Spinal cord (tissue), 10 donors: ENCODE measurements around the gene COL27A1. TPM values are rescaled to one million over a fixed set of nuclear protein-coding genes. Genes with fewer than 3 reads are reported as not detected.
"Not testable (repeated sequence)": the region's sequence is repeated elsewhere in the genome, so short reads cannot be mapped to it uniquely, and the experiment has no call there.

Source experiments
- DNase-seq, 6 donors: peaks; one replicate each; pipeline versions ENCODE4 v3.0.0 to v3.0.0-alpha.2; 2013 to 2015; ENCODE audit warnings: low spot score in 6 of 6, low read depth in 4 of 6
- H3K27ac ChIP-seq: one replicate; pipeline ENCODE4 v1.5.1; 2013; ENCODE audit warnings: low read depth, low read length, control low read depth
- H3K27me3 ChIP-seq: one replicate; pipeline ENCODE4 v1.6.1; 2013; ENCODE audit warnings: low read length; ENCODE audit not compliant: control insufficient read depth, insufficient read depth
- H3K36me3 ChIP-seq: one replicate; pipeline ENCODE4 v1.6.1; 2013; ENCODE audit warnings: low read length; ENCODE audit not compliant: control insufficient read depth, insufficient read depth
- H3K4me1 ChIP-seq: one replicate; pipeline ENCODE4 v1.6.1; 2013; ENCODE audit warnings: low read length; ENCODE audit not compliant: control insufficient read depth, insufficient read depth
- H3K4me3 ChIP-seq: one replicate; pipeline ENCODE4 v1.5.1; 2013; ENCODE audit warnings: low read depth, low read length, control low read depth
- H3K9me3 ChIP-seq: one replicate; pipeline ENCODE4 v1.6.1; 2013; ENCODE audit warnings: low read length; ENCODE audit not compliant: control insufficient read depth, insufficient read depth
- WGBS: methylation state at CpG from one replicate; pipeline ENCODE4 v1.1.5; 2013; ENCODE audit warnings: missing lambda C conversion rate; ENCODE audit not compliant: insufficient coverage; 5-methylcytosine and 5-hydroxymethylcytosine counted together
- polyA plus RNA-seq, 2 donors: library from polyadenylated mRNA; unstranded; fragments of 120-200 nt; gene quantifications; one replicate each; pipeline ENCODE4 v1.2.1, GENCODE V29; 2013; ENCODE audit not compliant: insufficient read length in 2 of 2
- total RNA-seq, 2 donors: library from RNA; depleted of rRNA in 1 of 2; stranded (reverse); fragments of 120-200 nt in 1 of 2; fragments of >200 nt in 1 of 2; gene quantifications; one replicate each; pipeline versions ENCODE4 v1.2.3 to v1.2.4, GENCODE V29; 2013 to 2014
- donor health status: healthy.

The COL27A1 gene
- total and polyA plus RNA-seq, 4 donors, result 8.4 to 21.9 (median 15.4) TPM

GRCh38 chr9:114189823-114190562 lies 34.7 kb downstream of the COL27A1 start:
- DNase-seq, result no peak
- WGBS, result 100% methylated on average over 1 of the region's 2 CpGs
- H3K4me3 ChIP-seq, result no peak overlapping the region
- H3K36me3 ChIP-seq, result peaks cover 3% of the 10 kb centered on the region
- H3K27me3 ChIP-seq, result no peaks in the 10 kb centered on the region
- peaks cover 2% of the 10 kb centered on the region for H3K9me3 ChIP-seq
- H3K4me1 ChIP-seq, result peaks cover 8% of the 10 kb centered on the region
- H3K27ac ChIP-seq, result no peak overlapping the region

- DNase-seq, result no peak
- Histone ChIP-seq H3K27ac (no peak overlapping the region), H3K9me3 (peaks cover 2% of the 10 kb centered on the region), H3K4me3 (no peak overlapping the region), H3K36me3 (peaks cover 3% of the 10 kb centered on the region), H3K4me1 (peaks cover 8% of the 10 kb centered on the region), H3K27me3 (no peaks in the 10 kb centered on the region)
- WGBS, result no CpG with 5 or more reads among the region's 1 CpG
Observed at GRCh38 chr9:114190563-114190905, 35.2 kb downstream of the COL27A1 start.

DNA sequence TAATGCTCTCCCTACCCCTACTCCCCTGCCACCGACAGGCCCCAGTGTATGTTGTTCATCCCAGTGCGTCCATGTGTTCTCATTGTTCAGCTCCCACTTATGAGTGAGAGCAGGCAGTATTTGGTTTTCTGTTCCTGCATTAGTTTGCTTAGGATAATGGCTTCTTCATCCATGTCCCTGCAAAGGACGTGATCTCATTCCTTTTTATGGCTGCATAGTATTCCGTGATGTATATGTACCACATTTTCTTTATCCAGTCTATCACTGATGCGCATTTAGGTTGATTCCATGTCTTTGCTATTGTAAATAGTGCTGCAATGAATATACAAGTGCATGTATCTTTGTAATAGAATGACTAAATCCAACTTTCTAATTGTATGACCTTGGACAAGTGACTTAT lies 36.1 kb downstream of the COL27A1 start:
- H3K4me3 ChIP-seq, H3K36me3 ChIP-seq, H3K9me3 ChIP-seq, H3K4me1 ChIP-seq, H3K27ac ChIP-seq, DNase-seq, H3K27me3 ChIP-seq: not testable (repeated sequence)
- WGBS, result no CpG with 5 or more reads among the region's 5 CpGs

DNA sequence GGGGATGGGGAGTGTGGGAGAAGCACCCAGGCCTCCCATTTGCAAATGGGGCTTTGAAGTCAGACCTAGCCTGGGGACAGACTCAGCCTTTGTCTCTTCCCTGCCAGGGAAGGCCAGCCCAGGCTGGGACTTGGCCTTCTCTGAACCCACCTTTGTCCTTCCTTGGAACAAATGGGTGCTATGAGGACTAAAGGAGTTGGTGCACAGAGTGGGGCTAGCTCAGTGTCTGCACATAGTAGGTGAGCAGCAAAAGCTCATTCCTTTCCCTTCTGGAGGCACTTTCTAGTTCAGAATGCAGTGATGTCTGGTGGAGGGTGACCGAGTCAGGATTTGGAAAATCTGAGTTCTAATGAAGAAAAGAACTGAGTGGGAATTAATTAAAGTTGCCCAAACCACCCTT lies 37.2 kb downstream of the COL27A1 start:
- H3K4me3 ChIP-seq, result no peak overlapping the region
- H3K27me3 ChIP-seq, result no peaks in the 10 kb centered on the region
- no peak overlapping the region for H3K27ac ChIP-seq
- no peaks in the 10 kb centered on the region for H3K4me1 ChIP-seq
- no peak for DNase-seq
- no CpG with 5 or more reads among the region's 1 CpG for WGBS
- H3K9me3 ChIP-seq, result peaks cover 2% of the 10 kb centered on the region
- H3K36me3 ChIP-seq, result peaks cover 4% of the 10 kb centered on the region

GRCh38 chr9:114193090-114193489 lies 37.8 kb downstream of the COL27A1 start:
- H3K4me1 ChIP-seq, result no peaks in the 10 kb centered on the region
- H3K27me3 ChIP-seq, result no peaks in the 10 kb centered on the region
- H3K36me3 ChIP-seq, result peaks cover 4% of the 10 kb centered on the region
- no peak overlapping the region for H3K27ac ChIP-seq
- no peak overlapping the region for H3K4me3 ChIP-seq
- WGBS, result 100% methylated on average over 3 of the region's 3 CpGs
- peaks cover 2% of the 10 kb centered on the region for H3K9me3 ChIP-seq
- DNase-seq, result no peak

DNA sequence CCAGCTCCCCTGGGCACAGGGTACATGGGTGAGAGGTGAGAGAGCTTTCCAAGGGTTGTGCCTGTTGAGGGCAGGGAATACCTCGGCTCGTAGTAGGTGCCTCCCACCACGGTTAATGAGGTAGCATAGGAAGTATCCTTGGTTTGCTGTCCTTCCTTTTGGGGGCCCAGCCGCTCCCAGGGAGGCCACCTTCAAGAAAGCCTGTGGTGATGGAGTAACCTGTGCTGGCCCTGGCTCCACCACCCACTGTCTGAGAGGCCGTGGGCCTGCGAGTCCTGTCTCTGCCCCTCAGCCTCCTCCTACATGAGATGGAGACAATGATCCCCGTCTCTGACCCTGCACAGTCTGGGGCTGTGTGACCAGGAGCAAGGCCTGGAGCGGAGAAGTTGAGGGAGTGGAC lies 40.8 kb downstream of the COL27A1 start:
- DNase-seq, result no peak
- Histone ChIP-seq H3K27me3 (no peaks in the 10 kb centered on the region), H3K4me3 (no peak overlapping the region), H3K36me3 (peaks cover 4% of the 10 kb centered on the region), H3K27ac (no peak overlapping the region), H3K9me3 (no peaks in the 10 kb centered on the region), H3K4me1 (no peaks in the 10 kb centered on the region)
- WGBS, result 96% methylated on average over 8 of the region's 8 CpGs

GRCh38 chr9:114196979-114197622 lies 41.8 kb downstream of the COL27A1 start:
- Histone ChIP-seq H3K27me3 (no peaks in the 10 kb centered on the region), H3K4me1 (no peaks in the 10 kb centered on the region), H3K9me3 (no peaks in the 10 kb centered on the region), H3K36me3 (peaks cover 4% of the 10 kb centered on the region), H3K4me3 (no peak overlapping the region), H3K27ac (no peak overlapping the region)
- WGBS, result 65% methylated on average over 6 of the region's 8 CpGs
- no peak for DNase-seq

GRCh38 chr9:114198249-114199040 lies 43.1 kb downstream of the COL27A1 start:
- DNase-seq, result no peak
- H3K36me3 ChIP-seq, result peaks cover 4% of the 10 kb centered on the region
- WGBS, result 86% methylated on average over 7 of the region's 8 CpGs

GRCh38 chr9:114200721-114201300 lies 45.5 kb downstream of the COL27A1 start:
- Histone ChIP-seq H3K27ac (no peak overlapping the region), H3K36me3 (peaks cover 4% of the 10 kb centered on the region), H3K27me3 (no peaks in the 10 kb centered on the region), H3K9me3 (no peaks in the 10 kb centered on the region), H3K4me1 (peaks cover 15% of the 10 kb centered on the region), H3K4me3 (no peak overlapping the region)
- WGBS, result 88% methylated on average over 13 of the region's 17 CpGs
- DNase-seq, result no peak

More at GRCh38 chr9:114198249-114199040, 43.1 kb downstream of the COL27A1 start:
- Histone ChIP-seq H3K4me3 (no peak overlapping the region), H3K9me3 (no peaks in the 10 kb centered on the region), H3K27me3 (no peaks in the 10 kb centered on the region), H3K27ac (no peak overlapping the region), H3K4me1 (no peaks in the 10 kb centered on the region)
